HG02759 (cell line): Measurements from ENCODE around the gene EMD.

ENCODE experiments used
- ATAC-seq: cut with Tn5 transposase; IDR thresholded peaks from one replicate; pipeline ENCODE4 v1.9.1; 2021; ENCODE audit warnings: mild to moderate bottlenecking, moderate library complexity; ENCODE audit not compliant: unreplicated experiment

The EMD gene

DNA sequence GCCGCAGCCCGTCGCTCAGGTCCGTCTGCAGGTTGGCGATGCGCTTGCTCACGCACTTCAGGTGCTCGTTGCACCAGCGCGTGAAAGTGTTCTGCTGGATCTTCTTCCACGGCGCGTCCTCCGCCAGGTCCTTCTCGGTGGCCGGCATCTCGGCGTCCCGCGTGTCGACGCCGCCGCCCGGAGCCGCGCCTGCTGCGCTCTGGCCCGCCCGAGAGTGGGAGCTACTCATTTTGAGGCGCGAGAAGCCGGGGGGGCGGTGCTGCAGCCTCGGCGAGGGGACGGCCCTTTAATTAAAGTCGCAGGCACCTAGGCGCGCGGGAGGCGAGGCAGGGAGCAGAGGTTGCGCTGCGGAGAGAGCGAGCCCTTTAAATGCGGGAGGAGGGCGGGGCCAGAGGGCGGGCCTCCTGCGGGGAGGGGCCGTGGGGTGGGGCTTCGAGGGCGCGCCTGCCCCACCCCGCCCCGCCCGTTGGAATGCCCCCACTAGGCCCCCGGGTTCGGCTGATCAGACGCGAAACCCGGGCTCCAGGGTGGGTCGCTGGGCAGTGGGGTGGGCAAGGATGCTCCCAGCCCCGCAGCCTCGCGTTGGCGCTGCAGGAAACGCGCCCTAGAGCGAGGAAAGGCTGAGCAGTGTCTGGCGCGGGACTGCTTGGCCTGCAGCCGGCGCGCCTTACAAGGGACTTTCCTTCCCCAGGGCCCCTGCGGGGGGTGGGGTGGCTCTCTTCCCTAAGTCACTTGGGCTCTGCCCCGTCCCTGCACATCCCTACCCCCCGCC is 7.9 kb upstream of the EMD start:
- ATAC-seq: peak; percentile 65

DNA sequence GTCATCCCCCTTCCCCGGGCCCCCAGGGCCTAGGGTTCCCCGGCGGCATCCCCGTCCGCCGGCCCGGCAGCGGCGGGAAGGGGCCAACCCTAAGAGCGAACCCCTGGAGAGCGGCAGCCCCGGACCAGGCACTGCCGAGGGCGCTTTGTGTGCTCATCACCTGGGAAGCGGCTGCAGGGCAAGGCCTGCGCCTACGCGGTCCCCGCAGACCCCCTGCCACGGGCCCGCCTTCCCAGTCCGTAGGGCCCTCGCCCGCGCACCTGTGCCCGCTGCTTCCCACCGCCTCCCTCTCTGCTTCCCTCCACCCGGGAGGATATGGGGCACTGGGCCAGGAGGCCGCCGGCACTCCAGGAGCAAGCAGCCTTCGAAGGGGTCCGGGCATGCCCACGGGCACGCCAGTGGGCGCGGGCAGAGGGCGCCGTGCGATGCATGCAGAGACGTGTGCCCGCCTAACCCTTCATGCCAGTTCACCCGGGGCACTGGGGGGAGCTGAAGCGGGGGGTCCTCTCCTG is 7.2 kb upstream of the EMD start:
- ATAC-seq: peak; percentile 0

DNA sequence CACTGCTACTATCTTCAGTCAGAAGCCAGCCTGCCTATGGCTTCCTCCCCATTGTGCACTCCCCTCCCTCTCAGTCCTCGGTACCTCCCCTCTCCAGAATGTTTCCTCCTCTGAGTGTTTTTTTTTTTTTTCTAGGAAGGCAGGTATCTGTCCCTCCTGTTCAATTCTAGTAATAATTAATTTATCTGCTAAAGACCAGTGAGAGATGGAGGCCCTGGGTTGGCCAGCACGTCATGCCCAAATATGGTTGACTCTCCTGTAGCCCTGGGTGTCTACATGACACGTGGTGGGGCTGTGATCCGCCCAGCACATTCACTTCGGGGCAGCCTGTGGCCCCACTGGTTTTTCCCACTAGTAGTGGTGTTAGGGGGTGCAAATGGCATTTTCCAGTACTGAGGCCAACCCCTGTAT is 6.5 kb upstream of the EMD start:
- ATAC-seq: no peak

DNA sequence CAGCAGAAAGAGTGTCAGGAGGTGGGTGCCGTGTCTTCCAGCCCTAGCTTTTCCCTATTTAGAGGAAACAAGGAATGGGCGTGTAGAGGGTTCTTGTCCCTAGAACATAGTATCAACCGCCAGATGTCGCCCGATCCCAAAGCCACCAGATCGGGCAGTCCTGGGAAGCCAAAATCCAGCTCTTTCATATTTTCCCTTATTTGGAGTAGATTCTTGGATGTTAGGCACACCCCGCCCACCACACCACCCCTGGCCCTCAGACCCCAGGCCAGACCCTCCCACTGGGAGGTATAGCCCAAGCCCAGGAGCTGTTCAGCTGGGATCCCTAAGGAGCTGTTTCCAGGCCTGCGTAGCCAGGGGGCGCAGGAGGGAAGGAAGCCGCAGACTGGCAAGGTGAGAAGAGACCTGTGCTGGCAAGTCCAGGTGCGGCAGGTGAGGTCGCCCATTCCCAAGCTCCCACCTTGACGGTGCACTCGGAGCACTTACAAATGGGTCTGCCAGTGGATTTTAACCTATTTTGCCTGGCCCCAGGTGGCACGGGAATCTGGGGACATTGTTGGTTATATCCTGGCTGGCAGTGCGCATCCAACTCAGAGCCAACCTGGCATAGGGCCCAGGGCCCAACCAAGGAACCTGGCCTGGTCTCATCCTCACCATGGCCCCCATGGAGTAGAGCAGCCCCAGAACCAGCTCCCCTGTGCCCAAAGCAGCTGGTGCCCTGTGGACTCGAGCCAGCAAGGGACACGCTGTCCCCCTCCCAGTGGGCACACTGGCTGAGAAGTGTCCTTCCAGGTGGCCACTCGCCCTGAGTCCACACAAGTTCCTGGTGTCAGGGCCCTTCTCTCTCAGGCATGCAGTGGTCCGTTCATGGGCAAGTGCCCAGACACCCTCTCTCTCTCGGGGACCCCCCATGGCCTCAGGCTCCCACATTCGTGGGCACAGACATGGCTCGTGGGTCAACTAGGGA is 5.5 kb upstream of the EMD start:
- ATAC-seq: no peak

DNA sequence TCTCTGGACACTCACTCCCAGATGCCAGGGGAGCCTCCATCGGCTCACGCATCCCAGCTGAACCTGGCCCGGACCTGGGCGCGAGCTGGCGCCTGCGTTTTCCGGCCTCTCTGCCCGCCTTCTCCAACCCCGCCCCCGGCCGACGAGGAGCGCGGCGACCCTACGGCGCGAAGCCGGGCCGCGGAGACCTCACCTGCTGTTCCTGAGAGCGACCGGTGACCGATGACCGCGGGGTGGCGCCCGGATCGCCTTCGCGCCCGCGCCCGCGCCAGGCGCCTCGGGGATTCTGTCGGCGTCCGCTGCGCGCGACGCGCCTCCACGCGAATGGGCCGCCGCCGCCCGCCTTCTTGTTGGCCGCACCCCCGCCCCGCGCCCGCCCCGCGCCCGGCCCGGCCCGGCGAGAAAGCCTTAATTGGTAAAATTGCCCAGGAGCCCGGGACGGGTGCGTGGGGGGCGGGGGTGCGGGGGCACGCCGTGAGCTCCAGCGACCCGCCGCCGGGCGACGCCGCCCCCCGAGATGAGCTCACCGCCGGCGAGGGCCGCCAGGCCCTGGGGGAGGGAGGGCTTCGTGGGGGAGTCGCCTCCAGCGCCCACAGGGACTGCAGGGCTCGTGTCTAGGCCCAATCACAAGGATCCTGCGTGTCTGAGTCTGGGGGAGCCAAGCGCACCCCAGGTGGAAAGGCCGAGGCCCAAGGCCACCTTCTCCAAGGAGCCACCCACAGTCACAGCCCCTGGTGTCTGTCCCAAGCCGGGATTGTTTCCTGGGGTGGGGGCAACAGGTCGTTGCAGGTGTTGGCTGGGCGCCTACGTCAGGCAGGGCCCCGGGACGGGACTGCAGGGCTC is 4.6 kb upstream of the EMD start, which contains the start of gene FLNA:
Gene FLNA, minus strand, starts transcription at position 322 of the 843 bp plus-strand sequence. CDS start 3,389 bp downstream, outside the sequence.
- ATAC-seq: no peak

DNA sequence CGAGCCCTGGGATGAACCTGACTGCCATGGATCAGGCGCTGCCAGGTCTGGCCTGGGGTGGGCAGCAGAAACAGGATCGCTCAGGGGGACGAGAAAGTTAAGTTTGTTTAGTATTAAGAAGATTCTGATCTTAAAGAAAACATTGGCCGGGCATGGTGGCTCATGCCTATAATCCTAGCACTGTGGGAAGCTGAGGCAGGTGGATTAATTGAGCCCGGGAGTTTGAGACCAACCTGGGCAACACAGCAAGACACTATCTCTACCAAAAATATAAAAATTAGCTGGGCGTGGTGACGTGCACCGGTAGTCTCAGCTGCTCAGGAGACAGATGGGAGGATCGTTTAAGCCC is 4.0 kb upstream of the EMD start:
- no peak for ATAC-seq

DNA sequence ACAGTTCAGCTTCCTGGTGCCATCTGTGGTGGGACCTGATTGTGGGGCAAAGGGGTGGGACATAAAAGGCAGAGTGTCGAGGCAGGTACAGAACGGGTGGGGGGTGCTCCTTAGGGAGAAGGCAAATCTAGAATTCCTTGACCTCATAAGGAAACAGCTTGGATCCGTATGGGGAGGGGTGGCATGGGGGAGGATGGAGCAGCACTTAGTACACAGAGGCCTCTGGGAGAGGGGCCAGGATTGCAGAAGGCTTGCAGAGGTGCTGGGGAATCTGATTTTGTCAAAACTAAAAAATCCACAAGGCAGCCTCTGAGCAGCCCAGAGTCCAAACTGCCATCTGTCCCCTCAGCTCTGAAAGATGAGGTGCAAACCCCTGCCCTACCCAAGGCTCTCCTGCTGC is 2.3 kb upstream of the EMD start:
- ATAC-seq: no peak

DNA sequence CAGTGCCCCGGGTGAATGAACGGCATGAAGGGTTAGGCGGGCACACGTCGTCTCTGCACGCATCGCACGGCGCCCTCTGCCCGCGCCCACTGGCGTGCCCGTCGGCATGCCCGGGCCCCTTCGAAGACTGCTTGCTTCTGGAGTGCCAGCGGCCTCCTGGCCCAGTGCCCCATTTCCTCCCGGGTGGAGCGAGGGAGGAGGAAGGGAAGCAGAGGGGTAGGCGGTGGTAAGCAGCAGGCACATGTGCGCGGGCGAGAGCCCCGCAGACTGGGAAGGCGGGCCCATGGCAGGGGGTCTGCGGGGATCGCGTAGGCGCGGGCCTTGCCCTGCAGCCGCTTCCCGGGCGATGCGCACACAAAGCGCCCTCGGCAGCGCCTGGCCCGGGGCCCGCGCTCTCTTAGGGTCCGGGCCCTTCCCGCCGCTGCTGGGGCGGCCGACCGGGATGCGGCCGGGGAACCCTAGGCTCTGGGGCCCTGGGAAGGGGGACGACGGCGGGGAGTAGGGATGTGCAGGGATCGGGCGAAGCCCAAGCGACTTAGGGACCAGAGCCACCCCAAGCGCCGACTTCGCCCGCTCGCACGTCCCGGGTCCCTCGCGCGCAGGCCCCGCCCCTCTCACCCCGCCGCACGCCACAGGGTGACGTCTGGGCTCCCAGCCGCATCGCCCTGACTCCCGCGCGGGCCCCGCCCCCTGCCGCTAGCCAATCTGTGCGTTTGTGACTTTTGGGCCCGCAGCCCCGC is 866 bp upstream of the EMD start:
- ATAC-seq: peak; percentile 6

DNA sequence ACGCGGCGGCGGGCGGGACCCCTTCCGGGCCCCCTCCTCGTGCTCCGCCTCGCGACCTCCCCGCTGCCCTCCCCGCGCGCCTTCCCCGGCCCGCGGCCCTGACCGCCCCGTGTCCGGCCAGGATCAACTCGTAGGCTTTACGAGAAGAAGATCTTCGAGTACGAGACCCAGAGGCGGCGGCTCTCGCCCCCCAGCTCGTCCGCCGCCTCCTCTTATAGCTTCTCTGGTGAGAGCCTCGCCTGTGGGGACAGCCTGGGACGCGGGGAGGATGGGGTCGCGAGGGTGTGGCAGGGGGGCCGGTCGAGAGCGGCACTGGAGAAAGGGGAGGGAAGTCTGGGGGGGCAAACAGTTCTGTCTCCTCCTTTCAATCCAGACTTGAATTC is 465 bp downstream of the EMD start:
- ATAC-seq: peak; percentile 3

DNA sequence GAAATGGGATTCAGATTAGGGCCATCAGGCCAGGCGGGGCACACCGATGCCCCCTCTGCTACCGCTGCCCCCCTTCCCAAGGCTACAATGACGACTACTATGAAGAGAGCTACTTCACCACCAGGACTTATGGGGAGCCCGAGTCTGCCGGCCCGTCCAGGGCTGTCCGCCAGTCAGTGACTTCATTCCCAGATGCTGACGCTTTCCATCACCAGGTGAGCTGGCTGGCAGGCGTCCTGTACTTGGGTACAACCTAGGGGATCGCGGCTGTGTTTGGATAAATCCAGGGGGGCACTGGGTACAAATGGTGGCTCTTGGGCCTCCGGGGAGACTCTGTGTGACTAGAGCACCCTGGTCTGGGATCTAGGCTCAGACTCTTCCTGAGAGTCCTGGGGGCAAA is 1.1 kb downstream of the EMD start:
- ATAC-seq: no peak

DNA sequence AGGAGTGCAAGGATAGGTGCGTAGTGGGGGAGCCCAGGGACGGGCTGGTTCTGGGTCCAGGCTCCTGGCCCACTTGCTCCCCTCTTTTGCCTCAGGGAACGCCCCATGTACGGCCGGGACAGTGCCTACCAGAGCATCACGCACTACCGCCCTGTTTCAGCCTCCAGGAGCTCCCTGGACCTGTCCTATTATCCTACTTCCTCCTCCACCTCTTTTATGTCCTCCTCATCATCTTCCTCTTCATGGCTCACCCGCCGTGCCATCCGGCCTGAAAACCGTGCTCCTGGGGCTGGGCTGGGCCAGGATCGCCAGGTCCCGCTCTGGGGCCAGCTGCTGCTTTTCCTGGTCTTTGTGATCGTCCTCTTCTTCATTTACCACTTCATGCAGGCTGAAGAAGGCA is 1.7 kb downstream of the EMD start:
- no peak for ATAC-seq

DNA sequence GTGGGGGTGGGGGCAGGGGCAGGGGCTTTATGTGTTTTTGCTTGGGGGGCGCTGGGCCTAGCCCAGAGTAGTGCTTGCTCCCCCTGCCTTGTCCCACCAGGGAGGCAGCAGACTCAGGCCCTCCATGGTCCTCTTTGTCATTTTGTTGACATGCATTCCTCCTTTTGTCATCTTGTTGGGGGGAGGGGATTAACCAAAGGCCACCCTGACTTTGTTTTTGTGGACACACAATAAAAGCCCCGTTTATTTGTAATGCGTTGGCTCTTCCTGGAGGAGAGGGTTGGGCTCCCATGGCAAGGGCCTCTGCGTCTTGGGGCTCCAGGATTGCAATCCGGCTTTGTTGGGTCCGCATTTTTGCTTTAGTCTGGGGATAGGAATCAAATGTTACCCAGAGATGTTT is 2.2 kb downstream of the EMD start:
- ATAC-seq: no peak

DNA sequence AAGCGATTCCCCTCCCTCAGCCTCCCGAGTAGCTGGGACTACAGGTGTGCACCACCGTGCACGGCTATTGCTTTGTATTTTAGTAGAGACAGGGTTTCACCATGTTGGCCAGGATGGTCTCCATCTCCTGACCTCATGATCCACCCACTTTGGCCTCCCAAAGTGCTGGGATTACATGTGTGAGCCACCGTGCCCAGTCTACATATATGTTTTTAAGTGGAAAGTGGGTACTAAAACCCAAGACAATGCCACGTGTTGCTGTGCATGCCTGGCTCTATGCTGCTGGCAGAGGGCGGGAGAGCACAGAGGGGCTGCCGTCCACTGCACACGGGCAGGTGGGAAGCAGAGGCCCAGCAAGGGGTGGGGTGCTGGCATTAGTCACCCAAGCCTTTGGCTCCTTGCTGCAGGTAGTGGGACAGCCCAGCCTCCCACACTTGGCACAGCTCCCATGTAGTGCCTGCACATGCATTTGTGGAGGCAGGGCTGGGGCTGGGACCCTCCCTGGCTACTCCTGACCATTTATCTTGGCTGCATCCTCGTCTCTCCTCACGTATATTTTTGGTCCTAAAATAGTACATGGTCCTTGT is 3.5 kb downstream of the EMD start:
- ATAC-seq: no peak

DNA sequence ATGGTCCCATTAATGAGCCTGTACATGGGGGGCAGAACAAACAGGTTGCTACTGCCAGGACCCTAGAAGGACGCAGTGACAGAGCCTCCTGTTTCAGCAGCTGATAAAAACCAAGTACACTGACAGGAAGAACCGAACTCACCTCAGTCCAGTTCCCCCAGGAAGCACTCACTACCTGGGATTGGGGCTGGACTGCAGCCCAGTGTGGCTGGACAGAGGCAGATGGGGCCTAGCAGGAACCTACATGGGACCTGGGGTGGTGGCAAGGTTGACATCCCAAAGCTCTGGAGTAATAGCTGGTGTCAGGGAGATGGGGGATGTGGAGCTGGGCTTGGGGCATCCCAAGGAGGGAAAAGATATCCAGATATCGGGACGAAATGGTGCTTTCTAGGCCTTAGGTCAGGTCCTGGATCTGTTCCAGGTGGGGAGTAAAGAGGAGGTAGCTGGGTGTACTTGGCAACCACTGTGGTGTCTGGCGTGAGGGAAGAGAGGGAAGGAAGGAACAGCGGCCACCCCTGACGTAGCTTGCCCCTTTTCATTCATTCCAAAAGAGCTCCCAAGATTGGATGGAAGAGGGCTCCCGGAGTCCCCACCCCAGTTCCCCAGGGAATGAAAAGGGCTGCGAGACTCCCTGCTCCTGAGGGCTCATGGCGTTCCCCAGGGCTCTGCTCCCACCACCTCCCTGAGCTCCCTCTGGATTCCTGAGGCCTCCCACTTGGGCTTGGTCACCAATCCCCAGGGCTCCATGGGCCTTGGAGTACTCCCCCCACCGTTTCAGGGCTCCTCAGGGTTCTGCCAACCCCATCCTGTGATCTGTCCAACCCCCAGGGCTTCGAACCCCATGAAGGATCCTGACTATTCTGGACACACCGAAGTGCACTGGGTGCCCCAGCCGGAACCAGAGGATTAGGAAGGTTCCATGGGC is 4.5 kb downstream of the EMD start:
- no peak for ATAC-seq

DNA sequence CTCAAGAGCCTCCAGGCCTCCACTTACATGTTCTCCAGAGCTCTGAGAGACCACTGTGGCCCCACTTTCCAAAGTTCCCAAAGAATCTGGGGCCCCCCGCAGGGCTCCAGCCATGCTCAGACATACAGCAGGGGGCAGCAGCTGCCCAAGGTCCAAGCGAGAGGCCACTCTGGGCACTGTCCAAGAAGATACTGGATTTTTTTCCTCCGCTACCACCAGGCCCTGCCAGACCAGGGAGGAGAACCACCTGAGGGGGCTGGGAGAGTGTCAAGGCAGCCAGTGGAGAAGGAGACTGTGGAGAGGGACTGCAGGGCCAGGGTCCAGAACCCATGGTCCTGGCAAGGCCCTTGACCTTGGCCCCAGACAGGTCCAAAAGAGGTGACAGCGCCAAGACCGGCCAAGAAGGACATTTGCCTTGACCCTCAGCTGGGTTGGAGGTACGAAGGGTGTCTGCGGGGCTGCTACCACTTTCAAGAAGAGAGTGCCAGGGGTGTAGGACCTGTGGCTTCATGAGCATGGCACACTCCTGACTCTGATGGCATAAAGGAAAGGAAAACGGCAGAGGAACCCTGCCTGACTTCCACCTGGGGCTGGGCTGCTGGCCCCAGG is 5.3 kb downstream of the EMD start:
- no peak for ATAC-seq

DNA sequence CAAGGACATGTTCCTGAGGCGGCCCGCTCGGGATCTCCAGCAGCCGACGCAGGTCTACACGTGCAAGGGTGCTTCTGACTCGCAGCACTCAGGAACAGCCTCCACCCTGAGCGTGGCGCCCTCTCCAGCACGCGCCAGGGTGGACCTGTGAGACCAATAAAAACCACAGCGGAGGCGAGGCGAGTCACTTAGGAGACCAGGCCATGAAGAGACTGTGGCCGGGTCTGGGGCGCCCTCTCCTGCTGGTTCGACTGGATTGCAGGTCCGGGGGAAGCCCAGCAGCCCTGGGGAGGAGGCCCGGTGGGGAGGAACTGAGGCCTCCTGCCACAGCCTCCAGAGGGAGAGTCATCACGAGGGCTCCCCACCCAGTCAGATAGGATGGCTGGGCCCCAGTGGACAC is 9.0 kb downstream of the EMD start:
- ATAC-seq: peak; percentile 34

DNA sequence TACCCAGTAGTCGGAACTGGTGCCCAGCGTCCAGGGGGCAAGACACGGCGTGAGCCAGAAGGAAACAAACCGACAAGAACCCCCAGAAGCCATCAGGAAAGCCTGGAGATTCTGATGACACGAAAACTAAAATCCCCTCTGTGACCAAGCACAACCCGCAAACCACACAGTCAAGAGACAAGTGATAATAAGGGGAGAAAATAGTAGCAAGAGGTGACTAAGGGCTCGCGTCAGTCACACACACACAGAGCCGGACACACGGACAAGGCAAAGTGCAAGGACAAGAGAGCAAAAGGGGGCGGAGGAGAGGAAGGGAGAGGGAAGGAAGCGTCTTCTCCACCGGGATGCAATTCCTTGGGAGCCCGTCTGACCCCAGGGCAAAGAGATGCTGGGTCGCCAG is 9.6 kb downstream of the EMD start:
- peak; percentile 14 for ATAC-seq
